ENCODE measurements around the gene LBHD1.
A peak's percentile ranks its signal among the peaks of the same experiment; 100 is the strongest.
"Not testable (repeated sequence)": the region's sequence is repeated elsewhere in the genome, so short reads cannot be mapped to it uniquely, and the experiment has no call there.

The LBHD1 gene

DNA sequence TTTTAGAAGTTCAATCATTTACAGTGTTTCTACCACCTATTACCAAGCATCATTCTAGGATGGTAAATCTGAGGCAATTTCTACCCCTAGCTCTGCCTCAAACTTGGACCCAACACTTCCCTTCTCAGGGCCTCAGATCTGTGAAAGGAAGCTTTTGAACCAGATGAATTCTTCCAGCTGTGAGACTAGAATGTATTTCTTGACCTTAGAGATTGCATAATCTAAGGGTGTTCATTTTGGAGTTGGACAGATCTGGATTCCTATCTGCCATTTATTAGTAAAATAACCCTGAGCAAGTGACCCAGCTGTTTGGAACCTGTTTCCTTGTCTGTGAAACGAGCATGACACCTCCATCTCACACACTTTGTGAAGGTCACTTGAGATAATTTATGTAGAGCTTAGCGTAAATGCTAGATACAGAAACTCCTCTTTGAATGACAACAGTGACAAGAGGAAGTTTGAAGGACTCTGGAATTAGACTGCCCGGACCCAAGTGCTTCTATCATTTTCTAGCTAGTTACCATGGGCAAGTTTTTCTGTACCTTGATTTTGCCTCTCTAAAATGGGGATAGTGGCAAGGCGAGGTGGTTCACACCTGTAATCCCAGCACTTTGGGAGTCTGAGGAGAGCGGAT, 15.2 kb downstream of the LBHD1 start:
- DNase-seq, result no peak

- no peak for DNase-seq
These were observed 17.8 kb downstream of the LBHD1 start for GRCh38 chr11:62654297-62654696.

GRCh38 chr11:62652161-62653006, 19.7 kb downstream of the LBHD1 start:
- DNase-seq, result no peak

DNA sequence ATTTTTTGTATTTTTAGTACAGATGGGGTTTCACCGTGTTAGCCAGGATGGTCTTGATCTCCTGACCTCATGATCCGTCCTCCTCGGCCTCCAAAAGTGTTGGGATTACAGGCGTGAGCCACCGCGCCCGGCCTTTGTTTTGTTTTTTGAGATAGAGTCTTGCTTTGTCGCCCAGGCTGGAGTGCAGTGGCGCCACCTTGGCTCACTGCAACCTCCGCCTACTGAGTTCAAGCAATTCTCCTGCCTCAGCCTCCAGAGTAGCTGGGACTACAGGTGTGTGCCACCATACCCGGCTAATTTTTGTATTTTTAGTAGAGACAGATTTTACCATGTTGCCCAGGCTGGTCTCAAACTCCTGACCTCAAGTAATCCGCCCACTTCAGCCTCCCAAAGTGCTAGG, 21.8 kb downstream of the LBHD1 start:
- DNase-seq, result not testable (repeated sequence)

DNA sequence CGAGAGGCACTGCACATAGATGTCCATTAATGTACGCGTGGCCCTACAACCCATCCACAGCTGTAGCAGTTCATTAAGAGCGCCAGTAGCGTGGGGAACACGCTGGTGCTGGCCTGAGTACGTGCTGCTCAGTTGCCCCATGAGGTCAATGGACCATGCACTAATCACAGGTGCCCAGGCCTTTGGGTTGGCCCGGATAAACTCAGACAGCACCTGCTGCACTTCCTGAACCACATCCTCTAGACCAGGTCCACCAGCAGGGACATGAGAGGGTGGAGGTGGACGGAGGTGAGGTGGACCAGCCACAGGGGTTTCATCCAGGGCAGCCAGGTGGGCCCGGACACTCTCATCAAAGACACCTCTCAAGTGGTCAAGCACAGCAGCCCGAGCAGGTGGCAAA, 22.6 kb downstream of the LBHD1 start:
- DNase-seq, result no peak

GRCh38 chr11:62648967-62649364, 23.1 kb downstream of the LBHD1 start:
- DNase-seq, result no peak

DNA sequence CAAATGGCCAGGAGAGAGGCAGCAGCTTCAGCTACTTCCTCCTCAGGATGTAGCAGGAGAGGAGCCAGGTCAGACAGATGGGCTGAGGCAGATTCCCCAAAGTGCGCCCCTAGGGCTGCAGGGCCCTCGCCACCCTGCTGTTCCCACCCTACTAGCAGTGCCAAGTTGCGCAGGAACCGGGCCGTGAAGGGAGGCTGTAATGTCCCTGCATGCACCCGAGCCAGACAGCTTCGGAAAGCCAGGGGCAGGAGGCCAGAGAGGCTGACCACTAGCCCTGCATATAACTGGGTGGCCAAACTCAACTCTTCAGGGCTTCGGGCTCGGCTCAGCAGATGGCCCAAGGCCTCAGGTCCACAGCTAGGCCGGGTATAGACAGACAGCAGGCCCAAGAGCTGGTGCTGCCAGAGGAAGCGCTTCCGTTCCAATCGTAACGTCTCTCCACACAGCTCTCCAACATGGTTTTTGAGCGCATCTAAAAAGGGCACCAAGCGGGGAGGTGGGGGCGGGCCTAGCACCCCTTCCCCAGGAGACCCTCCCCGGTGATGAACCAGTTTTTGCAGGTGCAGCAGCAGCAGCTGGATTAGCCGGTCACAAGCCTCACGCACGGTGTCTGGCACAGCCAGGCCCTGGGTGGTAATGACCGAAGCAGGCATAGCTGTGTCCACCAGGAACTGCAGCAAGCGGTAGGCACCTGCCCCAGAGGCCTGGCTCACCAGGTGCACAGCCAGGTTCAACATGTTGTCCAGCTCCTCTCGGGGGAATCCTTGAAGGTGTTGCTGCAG, 23.7 kb downstream of the LBHD1 start:
- no peak for DNase-seq

DNA sequence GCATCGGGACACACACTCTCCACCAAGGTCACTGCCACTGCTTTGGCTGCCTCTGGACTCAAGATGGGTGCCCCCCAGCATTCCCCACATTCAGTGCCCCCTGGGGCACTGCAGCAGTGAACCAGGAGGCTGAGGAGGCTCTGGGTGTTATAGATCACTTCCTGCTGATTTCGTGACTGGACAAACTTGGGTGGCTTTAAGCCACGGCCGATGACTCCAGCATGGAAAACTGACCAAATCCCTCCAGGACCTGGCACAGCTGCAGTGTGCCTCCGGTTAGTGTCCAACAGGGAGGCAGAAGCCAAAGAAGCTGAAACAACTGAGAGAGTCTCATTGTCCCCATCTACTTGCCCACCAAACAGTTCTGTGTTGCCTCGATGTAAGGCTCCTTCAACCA, 24.5 kb downstream of the LBHD1 start:
- no peak for DNase-seq

GRCh38 chr11:62646825-62647608, 25.1 kb downstream of the LBHD1 start:
- DNase-seq, result no peak

DNA sequence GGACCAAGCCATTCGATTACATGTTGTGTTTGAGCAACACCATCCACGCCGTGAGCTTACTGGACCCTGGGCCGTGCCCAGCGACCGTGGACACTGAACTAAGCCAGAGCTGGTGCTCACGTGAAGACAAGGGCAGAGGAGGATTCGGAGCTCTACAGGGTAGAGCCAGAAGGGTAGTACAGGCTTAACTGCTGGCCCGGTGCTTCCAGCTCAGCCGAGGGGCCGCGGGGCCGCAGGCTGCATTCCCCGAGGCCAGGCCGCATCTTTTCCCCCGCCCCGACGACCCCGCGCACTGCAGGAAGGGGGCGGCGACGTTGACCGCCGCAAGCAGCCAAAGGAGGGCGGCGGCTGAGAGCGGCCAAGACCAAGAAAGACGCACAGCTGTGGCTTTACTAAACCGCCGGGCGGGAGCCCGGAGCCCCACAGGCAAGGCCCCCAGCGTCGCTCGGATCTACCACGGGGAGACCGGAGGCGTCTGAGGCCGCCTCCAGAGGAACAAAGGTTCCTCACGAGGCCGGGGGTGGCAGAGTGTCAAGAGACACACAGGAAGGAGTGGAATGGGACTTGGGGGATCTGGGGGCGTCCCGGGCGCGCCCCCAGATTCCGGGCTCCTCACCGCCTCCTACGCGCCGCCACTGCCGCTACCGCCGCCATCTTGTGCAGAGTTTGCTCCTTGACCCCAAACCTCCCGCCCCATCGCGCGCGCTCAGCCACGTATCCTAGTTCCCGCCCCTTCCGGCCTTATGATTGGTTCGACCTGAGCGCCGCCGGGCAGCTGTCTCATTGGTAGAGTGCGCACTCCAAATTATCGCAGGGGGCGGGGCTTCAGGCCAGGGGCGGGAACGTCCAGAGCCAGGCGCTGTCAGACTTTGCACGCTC, 25.9 kb downstream of the LBHD1 start, which contains the start of gene GANAB:
Gene GANAB, minus strand, starts transcription at position 668 of the 879 bp plus-strand sequence. Its CDS starts 14 bp downstream, at position 654.
- peak; percentile 99 for DNase-seq

DNA sequence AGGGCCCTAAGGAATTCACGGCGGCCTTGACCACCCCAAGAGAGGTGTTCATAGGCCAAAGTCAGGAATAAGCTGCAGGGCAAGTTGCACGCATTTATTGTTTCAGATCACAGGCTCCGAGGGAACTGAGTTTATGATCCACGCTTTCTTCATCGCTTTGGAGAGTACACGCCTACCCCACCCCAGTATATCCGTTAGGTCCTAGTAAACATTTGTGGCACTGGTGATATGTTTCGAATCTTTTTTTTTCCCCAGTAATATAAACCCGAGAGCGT, 26.5 kb downstream of the LBHD1 start:
- no peak for DNase-seq

GRCh38 chr11:62644220-62644619, 27.8 kb downstream of the LBHD1 start:
- no peak for DNase-seq

- DNase-seq, result peak; percentile 4
These were observed 39.6 kb downstream of the LBHD1 start for GRCh38 chr11:62632492-62632891.

- peak; percentile 14 for DNase-seq
These were observed 44.4 kb downstream of the LBHD1 start for GRCh38 chr11:62627713-62628112.

DNA sequence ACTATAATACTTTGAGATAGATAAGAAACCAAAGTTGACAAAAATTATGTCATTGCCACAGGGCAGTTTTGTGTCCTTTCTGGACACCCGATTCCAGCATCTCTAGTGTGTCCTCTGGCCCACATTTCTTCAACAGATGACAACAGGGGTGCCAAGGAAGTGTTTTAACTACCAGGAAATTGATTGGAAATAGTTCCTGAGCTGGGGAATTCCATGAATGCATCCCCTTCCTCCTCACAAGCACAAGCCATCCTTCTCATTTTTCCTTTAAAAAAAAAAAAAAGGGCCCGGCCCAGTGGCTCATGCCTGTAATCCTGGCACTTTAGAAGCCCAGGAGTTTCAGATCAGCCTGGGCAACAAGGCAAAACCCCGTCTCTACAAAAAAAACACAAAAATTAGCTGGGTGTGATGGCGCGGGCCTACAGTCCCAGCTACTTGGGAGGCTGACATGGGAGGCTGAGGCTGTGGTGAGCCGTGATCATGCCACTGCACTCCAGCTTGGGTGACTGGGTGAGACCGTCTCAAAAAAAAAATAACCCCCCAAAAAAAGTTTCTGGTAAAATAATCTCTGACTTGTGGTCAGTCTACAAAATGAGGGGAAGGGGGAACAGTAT, 49.5 kb downstream of the LBHD1 start:
- no peak for DNase-seq

DNA sequence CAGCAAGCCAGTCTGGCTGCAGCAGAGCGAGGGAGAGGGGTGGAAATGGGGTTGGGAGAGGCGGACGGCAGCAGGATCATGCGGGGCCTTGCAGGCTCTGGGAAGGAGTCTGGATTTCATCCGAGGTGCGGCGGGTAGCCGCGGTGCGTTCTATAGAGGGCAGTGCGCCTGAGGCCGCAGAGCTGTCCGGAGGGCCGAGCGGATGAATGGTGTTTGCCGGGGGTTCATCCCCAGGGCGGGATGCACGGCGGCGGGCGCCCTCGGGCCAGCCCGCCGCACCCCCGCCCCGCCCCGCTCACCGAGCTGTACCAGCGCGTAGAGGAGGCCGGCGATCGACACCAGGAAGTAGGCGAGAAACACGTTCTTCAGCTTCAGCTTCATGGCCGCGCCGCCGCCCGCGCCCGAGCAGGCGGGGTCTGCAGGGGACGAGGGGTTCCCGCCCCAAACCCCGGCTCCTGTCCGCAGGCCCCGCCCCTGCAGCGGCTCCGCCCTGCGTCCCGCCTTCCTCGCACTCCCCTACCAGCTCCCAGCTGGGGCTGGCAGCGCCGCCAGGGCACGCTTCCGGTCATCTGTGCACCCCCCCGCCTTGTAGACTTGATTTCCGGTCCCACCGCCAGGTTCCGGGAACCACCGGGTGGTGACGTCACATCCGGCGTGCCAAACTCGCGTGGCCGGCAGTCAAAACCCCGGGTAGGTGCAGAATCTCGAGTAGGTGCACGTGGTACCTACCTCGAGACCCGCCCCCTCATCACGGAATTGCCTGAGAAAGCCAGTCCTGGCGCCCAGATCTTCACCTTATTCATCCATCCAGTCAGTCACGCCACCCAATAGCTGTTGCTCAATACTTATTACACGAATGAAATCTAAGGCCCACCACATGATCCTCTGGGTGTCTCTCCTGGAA, 50.2 kb downstream of the LBHD1 start, which contains the start of gene B3GAT3:
Gene B3GAT3, minus strand, starts transcription at position 420 of the 904 bp plus-strand sequence. Its CDS starts 39 bp downstream, at position 381.
- DNase-seq, result peak; percentile 98

- DNase-seq, result no peak
These were observed 51.0 kb downstream of the LBHD1 start for GRCh38 chr11:62621027-62621566.

- peak; percentile 5 for DNase-seq
These were observed 55.1 kb downstream of the LBHD1 start for GRCh38 chr11:62616957-62617356.

- DNase-seq, result no peak
These were observed 56.5 kb downstream of the LBHD1 start for GRCh38 chr11:62615521-62615920.

- DNase-seq, result no peak
These were observed 57.8 kb downstream of the LBHD1 start for GRCh38 chr11:62614275-62614674.
